Calu3 (cell line): ENCODE data around the gene CREB3L4. TPM values are rescaled to one million over a fixed set of nuclear protein-coding genes. Genes with fewer than 3 reads are reported as not detected.
A peak's percentile ranks its signal among the peaks of the same experiment; 100 is the strongest.

ENCODE experiments used
- Bru-seq: library from RNA; stranded (reverse); fragments of 400-500 nt; gene quantifications from one replicate; lab custom pipeline; 2021; lab: Mats Ljungman, UMichigan
- BruChase-seq, 2 experiments: library from RNA; stranded (reverse); fragments of 400-500 nt; gene quantifications; one replicate each; lab custom pipeline; 2021; lab: Mats Ljungman, UMichigan
- BruUV-seq: library from RNA; stranded (reverse); fragments of 400-500 nt; replicated peaks from 2 replicates; lab custom pipeline; 2021; lab: Mats Ljungman, UMichigan
- CTCF ChIA-PET: fragments of 300-600 bp; sonication (Branson Sonifier 250); formaldehyde crosslinking; loops from one replicate; lab custom pipeline; 2022; ENCODE audit warnings: antibody characterized with exemption; lab: Charles Lee
- DNase-seq: peaks from one replicate; pipeline ENCODE4 v3.0.0; 2022
- H3K27ac Mint-ChIP-seq: one replicate; pipeline ENCODE4 v1.8.0; 2022; ENCODE audit warnings: mixed read lengths; ENCODE audit not compliant: unreplicated experiment
- H3K27me3 Mint-ChIP-seq: one replicate; pipeline ENCODE4 v1.8.0; 2022; ENCODE audit warnings: mixed read lengths; ENCODE audit not compliant: unreplicated experiment
- H3K36me3 Mint-ChIP-seq: one replicate; pipeline ENCODE4 v1.8.0; 2022; ENCODE audit warnings: mild to moderate bottlenecking, moderate library complexity, mixed read lengths; ENCODE audit not compliant: insufficient read depth, unreplicated experiment
- H3K4me1 Mint-ChIP-seq: one replicate; pipeline ENCODE4 v1.8.0; 2022; ENCODE audit warnings: mild to moderate bottlenecking, low read depth, mixed read lengths; ENCODE audit not compliant: unreplicated experiment
- H3K4me3 Mint-ChIP-seq: one replicate; pipeline ENCODE4 v1.8.0; 2022; ENCODE audit warnings: mild to moderate bottlenecking, low read depth, moderate library complexity, mixed read lengths; ENCODE audit not compliant: unreplicated experiment
- H3K9me3 Mint-ChIP-seq: one replicate; pipeline ENCODE4 v1.8.0; 2022; ENCODE audit warnings: low read depth, mixed read lengths; ENCODE audit not compliant: unreplicated experiment
- intact Hi-C: fragments of 100-400 bp; cut with micrococcal nuclease; formaldehyde crosslinking; loops from one replicate; pipeline ENCODE4 v1.10.0; 2022; ENCODE audit not compliant: unreplicated experiment
- long read RNA-seq: library from polyadenylated mRNA; stranded (forward); transcript quantifications from one replicate; pipeline ENCODE4 v2.0.0, GENCODE V29; 2022
- total RNA-seq: library from RNA; stranded (reverse); gene quantifications from 2 replicates; pipeline ENCODE4 v1.2.3, GENCODE V29; 2022
- TF ChIP-seq, protein P1 (sequence below): fragments of 200-600 bp; IDR thresholded peaks from one replicate; pipeline ENCODE4 v1.8.0; 2022; ENCODE audit warnings: antibody characterized with exemption; ENCODE audit not compliant: unreplicated experiment

The CREB3L4 gene, protein sequence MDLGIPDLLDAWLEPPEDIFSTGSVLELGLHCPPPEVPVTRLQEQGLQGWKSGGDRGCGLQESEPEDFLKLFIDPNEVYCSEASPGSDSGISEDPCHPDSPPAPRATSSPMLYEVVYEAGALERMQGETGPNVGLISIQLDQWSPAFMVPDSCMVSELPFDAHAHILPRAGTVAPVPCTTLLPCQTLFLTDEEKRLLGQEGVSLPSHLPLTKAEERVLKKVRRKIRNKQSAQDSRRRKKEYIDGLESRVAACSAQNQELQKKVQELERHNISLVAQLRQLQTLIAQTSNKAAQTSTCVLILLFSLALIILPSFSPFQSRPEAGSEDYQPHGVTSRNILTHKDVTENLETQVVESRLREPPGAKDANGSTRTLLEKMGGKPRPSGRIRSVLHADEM
- total RNA-seq (23.2 and 26.5 TPM in 2 replicates), Bru-seq, nascent RNA (percentile 49 among the genes with signal in this experiment), BruChase-seq, experiment 1, labeled RNA remaining after a 6-hour chase (percentile 58 among the genes with signal in this experiment), BruChase-seq, experiment 2, labeled RNA remaining after a 2-hour chase (percentile 55 among the genes with signal in this experiment)
- long read RNA-seq, transcript CREB3L4-205 (10 exons, 1,752 nt): major isoform, 5 of 38 reads
- long read RNA-seq, partial matches to known transcripts: 13 of 38 reads
- long read RNA-seq, other reads (novel, unspliced or antisense): 18 of 38 reads

DNA sequence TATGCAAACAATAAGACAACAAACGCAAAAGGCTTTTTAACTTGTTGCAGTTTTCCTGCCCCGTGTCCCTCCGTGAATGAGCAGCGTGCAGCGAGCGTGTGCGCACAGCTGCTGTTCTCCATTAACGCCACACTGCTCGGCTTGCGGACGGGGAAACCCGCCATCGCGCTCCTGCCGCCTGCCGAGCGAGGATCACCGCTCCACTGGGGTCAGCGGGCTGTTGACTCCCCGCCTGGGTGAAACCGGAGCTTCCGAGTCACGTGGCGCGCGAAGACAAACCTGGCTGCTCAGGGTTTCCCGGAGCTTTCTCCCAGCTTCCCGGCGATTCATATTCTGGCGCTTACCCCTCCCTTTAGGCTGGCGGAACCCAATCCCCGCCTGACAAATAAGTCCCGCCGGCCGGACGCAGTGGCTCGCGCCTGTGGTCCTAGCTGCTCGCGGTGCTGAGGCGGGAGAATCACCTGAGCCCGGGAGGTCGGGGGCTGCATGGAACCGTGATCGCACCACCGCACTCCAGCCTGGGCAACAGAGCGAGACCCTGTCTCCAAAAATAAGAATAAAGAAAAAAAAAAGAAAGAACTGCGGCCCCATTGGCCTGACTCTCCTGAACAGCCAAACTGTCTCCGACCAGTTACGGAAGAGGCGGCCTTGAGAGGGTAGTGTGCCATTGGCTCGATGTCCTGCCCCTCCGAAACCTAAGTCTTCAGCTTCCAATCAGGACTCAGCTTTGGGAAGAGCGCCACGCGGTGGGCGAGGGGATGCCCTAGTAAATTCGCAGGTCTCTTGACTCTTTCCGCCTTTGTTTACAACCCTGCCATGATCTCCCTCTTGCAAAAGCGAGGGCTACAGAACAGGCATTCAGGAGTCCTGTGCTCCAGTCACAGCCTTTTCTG lies at the start of gene CREB3L4:
Gene CREB3L4, plus strand, starts transcription at position 796 of the 893 bp plus-strand sequence. CDS start 624 bp downstream, outside the sequence.
- no TSS peak for BruUV-seq
- Mint-ChIP-seq H3K9me3 (no peaks in the 10 kb centered on the region), H3K36me3 (peaks cover 58% of the 10 kb centered on the region), H3K4me3 (peak within 1 kb of the TSS; percentile 90), H3K27me3 (no peaks in the 10 kb centered on the region), H3K27ac (peak within 1 kb of the TSS; percentile 95), H3K4me1 (peaks cover 37% of the 10 kb centered on the region)
- peak; percentile 92 for DNase-seq
- CTCF ChIA-PET: interaction anchor here (0.5 to 3.1 kb wide), 15 partner anchors 10 to 355 kb away, joined by 3 to 27 read pairs (median 4); partner anchors contain the start of genes CHTOP, CRTC2, DENND4B and JTB
- intact Hi-C loops: no loop called here
- TF ChIP-seq, protein P1, sequence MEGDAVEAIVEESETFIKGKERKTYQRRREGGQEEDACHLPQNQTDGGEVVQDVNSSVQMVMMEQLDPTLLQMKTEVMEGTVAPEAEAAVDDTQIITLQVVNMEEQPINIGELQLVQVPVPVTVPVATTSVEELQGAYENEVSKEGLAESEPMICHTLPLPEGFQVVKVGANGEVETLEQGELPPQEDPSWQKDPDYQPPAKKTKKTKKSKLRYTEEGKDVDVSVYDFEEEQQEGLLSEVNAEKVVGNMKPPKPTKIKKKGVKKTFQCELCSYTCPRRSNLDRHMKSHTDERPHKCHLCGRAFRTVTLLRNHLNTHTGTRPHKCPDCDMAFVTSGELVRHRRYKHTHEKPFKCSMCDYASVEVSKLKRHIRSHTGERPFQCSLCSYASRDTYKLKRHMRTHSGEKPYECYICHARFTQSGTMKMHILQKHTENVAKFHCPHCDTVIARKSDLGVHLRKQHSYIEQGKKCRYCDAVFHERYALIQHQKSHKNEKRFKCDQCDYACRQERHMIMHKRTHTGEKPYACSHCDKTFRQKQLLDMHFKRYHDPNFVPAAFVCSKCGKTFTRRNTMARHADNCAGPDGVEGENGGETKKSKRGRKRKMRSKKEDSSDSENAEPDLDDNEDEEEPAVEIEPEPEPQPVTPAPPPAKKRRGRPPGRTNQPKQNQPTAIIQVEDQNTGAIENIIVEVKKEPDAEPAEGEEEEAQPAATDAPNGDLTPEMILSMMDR: no peak

DNA sequence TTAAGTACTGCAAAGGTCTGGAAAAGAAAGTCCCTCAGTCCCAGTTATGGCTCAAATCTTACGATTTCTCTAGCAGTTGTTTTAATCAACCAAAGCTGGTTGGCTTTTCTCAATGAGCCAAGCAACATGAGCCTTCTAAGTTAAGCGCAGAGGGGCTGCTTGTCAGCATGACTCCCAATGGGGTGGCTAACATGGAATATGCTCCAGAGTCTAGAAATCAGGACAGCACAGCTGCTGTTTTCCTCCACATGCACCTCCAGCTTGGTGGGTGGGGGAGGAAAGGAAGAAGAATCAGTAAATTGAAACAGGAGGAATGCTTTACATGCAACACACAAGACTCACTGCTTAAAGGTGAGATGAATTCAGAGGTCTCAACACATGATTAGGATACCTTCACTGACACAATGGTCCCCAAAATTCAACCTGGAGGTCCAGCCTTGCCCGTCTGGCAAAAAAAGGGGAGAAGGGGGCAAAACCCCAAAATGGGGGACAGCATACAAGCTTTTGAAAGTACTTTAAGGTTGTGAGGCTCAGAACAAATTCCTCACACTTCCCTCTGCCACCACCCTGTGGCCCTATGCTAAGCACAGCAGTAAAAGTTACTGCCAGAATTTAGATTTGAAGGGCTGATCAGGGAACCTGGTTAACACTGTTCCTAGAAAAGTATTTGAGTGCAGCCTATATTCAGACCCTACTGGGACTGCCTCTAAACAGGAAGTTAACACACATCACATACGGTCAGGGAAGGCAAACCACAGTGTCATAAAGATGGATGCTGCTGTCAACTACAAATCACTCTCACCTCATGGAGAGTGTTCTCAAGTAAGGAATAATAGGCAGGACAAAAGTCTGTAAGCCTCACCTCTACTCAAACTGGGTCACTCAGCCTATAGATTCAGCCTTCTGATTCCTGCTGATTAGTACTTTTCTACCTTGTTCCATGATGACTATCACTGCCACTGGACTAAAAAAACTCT lies 47.5 kb upstream of the CREB3L4 start:
- CTCF ChIA-PET: no interaction called here
- no TSS peak for BruUV-seq
- H3K4me3 Mint-ChIP-seq: peak overlapping the region; percentile 74
- TF ChIP-seq, protein P1: no peak
- intact Hi-C loops: loop anchor here (2.0 to 5.0 kb wide), 2 partner anchors 67 to 98 kb away; partner anchors contain the start of gene RAB13
- peaks cover 33% of the 10 kb centered on the region for H3K4me1 Mint-ChIP-seq
- no peaks in the 10 kb centered on the region for H3K27me3 Mint-ChIP-seq
- no peaks in the 10 kb centered on the region for H3K9me3 Mint-ChIP-seq
- peaks cover 42% of the 10 kb centered on the region for H3K36me3 Mint-ChIP-seq
- H3K27ac Mint-ChIP-seq: no peak overlapping the region
- DNase-seq: no peak

DNA sequence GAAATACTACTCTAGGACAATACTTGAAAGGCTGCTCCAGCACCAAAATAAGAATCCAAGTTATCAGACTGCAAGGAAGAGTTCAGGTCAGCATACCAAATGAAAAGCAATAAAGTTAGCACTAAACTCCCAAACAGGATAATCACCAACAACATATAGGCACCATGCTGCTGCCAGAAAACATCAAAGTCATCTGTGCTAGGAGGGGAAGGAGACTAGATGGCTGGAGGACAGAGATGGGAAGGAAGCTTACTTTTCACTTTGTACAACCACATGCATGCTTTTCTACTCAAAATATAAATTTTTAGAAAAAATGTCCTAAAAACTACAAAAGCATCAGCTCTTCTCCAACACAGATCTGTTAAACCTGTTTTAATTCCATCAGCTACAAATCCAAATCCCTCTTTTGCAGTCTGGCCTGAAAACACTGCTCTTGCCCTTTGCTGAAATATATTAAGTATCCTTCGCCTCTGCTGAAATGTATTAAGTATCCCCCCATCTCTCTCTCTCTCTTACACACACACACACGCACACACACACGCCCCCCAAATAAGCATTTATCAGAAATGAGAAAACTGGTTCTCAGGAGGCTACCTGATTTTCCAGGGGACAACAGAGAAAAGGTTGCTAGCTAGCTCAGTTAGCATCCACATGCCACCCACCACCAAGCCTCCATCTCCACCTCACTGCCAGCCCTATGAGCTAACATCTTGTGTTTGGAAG lies 46.5 kb upstream of the CREB3L4 start:
- peaks cover 33% of the 10 kb centered on the region for H3K4me1 Mint-ChIP-seq
- CTCF ChIA-PET: interaction anchor here (0.7 to 2.3 kb wide), 5 partner anchors 25 to 1036 kb away, joined by 3 to 11 read pairs (median 3); partner anchors contain the start of genes DENND4B, RAB13 and RPS27
- peak overlapping the region; percentile 74 for H3K4me3 Mint-ChIP-seq
- H3K27ac Mint-ChIP-seq: peak overlapping the region; percentile 91
- H3K9me3 Mint-ChIP-seq: no peaks in the 10 kb centered on the region
- H3K27me3 Mint-ChIP-seq: no peaks in the 10 kb centered on the region
- DNase-seq: no peak
- peaks cover 37% of the 10 kb centered on the region for H3K36me3 Mint-ChIP-seq
- no TSS peak for BruUV-seq
- TF ChIP-seq, protein P1: no peak
- intact Hi-C loops: loop anchor here (2.0 to 5.0 kb wide), 2 partner anchors 66 to 99 kb away; partner anchors contain the start of gene RAB13
